Transverse colon (tissue), 3 donors: Measurements from ENCODE around the gene LCNL1.

Experiments used
- CTCF ChIP-seq, 5 experiments: fragments of 200-600 bp in 3 of 5; fragments of 450-650 bp in 2 of 5; sonication (generic) in 3 of 5; IDR thresholded peaks; 1 replicate in 2 of 5; 2 replicates in 3 of 5; pipeline ENCODE4 v1.5.1; 2016 to 2017; ENCODE audit warnings: antibody characterized with exemption in 5 of 5, inconsistent platforms in 3 of 5, mild to moderate bottlenecking in 2 of 5, moderate library complexity in 1 of 5
- EP300 ChIP-seq: sonication (generic); formaldehyde crosslinking; IDR thresholded peaks from one replicate; pipeline ENCODE4 v1.6.1; 2017; ENCODE audit warnings: antibody characterized with exemption, low read depth
- POLR2A ChIP-seq: fragments of 450-650 bp; IDR thresholded peaks from one replicate; pipeline ENCODE4 v1.6.1; 2016; ENCODE audit warnings: antibody characterized with exemption, mild to moderate bottlenecking, moderate library complexity

GRCh38 chr9:136944519-136945332 lies 38.1 kb upstream of the LCNL1 start, which contains the start of the genes C8G and FBXW5:
- TF ChIP-seq CTCF (IDR thresholded peaks at IDR 0.05) (peak; percentile 98 to 99 (median 99)), EP300 (no peak), POLR2A (peak; percentile 4)
